ENCODE results near the gene DHX9. TPM values are rescaled to one million over a fixed set of nuclear protein-coding genes. Genes with fewer than 3 reads are reported as not detected.

DHX9 gene
- total and polyA plus RNA-seq, 2 of the 13 experiments (the other 11 are each of a cell fraction or from before 2014, with no cell fraction given), result 84.8 to 211 TPM

- no peak for FAIRE-seq
- ChIA-PET POLR2A (no interaction called here), CTCF (ENCODE audit: low intra/inter-chr PET ratio, low total read pairs) (no interaction called here)
- Histone ChIP-seq H3K4me1 (ENCODE audit: insufficient read depth, low read length) (no peaks in the 10 kb centered on the region), H3K36me3 (replicated peaks in 1 of 2; ENCODE audit: control insufficient read depth in 1 of 2, insufficient read depth in 2 of 2, low read length in 2 of 2) (no peaks in the 10 kb centered on the region), H3K4me3 (replicated peaks in 1 of 3; ENCODE audit: insufficient read depth in 1 of 3, low read depth in 2 of 3, low read length in 3 of 3) (no peak overlapping the region), H3K9ac (ENCODE audit: insufficient read depth, low read depth, low read length) (no peak overlapping the region), H3K27ac (ENCODE audit: extremely low read length, insufficient read depth, low read length) (no peak overlapping the region), H2AFZ (ENCODE audit: low read length) (no peak overlapping the region), H3K9me3 (ENCODE audit: low read length) (no peaks in the 10 kb centered on the region), H4K20me1 (ENCODE audit: insufficient read depth, low read length) (no peaks in the 10 kb centered on the region), H3K27me3 (ENCODE audit: control insufficient read depth in 1 of 2, insufficient read depth in 2 of 2, low read length in 2 of 2) (no peaks in the 10 kb centered on the region; a peak in 1 of 5 replicates), H3K79me2 (ENCODE audit: insufficient read depth, low read length) (no peaks in the 10 kb centered on the region), H3K4me2 (ENCODE audit: low read depth, low read length) (no peak overlapping the region)
- no peak for TF ChIP-seq NKX3-1 (CRISPR knock-in tag; IDR thresholded peaks at IDR 0.05)
- TF ChIP-seq, protein P1, sequence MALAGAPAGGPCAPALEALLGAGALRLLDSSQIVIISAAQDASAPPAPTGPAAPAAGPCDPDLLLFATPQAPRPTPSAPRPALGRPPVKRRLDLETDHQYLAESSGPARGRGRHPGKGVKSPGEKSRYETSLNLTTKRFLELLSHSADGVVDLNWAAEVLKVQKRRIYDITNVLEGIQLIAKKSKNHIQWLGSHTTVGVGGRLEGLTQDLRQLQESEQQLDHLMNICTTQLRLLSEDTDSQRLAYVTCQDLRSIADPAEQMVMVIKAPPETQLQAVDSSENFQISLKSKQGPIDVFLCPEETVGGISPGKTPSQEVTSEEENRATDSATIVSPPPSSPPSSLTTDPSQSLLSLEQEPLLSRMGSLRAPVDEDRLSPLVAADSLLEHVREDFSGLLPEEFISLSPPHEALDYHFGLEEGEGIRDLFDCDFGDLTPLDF (CRISPR knock-in tag; IDR thresholded peaks at IDR 0.05), result no peak
- TF ChIP-seq, protein P2, sequence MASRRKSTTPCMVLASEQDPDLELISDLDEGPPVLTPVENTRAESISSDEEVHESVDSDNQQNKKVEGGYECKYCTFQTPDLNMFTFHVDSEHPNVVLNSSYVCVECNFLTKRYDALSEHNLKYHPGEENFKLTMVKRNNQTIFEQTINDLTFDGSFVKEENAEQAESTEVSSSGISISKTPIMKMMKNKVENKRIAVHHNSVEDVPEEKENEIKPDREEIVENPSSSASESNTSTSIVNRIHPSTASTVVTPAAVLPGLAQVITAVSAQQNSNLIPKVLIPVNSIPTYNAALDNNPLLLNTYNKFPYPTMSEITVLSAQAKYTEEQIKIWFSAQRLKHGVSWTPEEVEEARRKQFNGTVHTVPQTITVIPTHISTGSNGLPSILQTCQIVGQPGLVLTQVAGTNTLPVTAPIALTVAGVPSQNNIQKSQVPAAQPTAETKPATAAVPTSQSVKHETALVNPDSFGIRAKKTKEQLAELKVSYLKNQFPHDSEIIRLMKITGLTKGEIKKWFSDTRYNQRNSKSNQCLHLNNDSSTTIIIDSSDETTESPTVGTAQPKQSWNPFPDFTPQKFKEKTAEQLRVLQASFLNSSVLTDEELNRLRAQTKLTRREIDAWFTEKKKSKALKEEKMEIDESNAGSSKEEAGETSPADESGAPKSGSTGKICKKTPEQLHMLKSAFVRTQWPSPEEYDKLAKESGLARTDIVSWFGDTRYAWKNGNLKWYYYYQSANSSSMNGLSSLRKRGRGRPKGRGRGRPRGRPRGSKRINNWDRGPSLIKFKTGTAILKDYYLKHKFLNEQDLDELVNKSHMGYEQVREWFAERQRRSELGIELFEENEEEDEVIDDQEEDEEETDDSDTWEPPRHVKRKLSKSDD (CRISPR knock-in tag; IDR thresholded peaks at IDR 0.05; ENCODE audit: low read depth), result no peak
- TF ChIP-seq YEATS4 (CRISPR knock-in tag; IDR thresholded peaks at IDR 0.05; ENCODE audit: borderline replicate concordance), result no peak
- TF ChIP-seq SIX1 (CRISPR knock-in tag; IDR thresholded peaks at IDR 0.05; ENCODE audit: borderline replicate concordance), result no peak
- TF ChIP-seq REL (CRISPR knock-in tag; conservative IDR thresholded peaks at IDR 0.05), result no peak
- TF ChIP-seq HOXD1 (CRISPR knock-in tag; IDR thresholded peaks at IDR 0.05), result no peak
- TF ChIP-seq SAFB2 (CRISPR knock-in tag; IDR thresholded peaks at IDR 0.05; ENCODE audit: borderline replicate concordance, low read depth), result no peak
- no peak for DNase-seq (ENCODE audit: low spot score)
- BruUV-seq (replicated peaks), result no TSS peak
- 0% methylated on average over 3 of the region's 3 CpGs for WGBS (ENCODE audit: low lambda C conversion rate)
- intact Hi-C loops (cut with micrococcal nuclease; ENCODE audit: unreplicated experiment) (no loop called here), in situ Hi-C loops (cut with HindIII; ENCODE audit: extremely low pct_ligation_motif_present, low pct_unique_long_range_greater_than_20kb) (no loop called here)
- ATAC-seq, result no peak
These were observed 29.7 kb upstream of the DHX9 start for GRCh38 chr1:182809414-182809957.
